ENCODE results near the gene NPAS2. TPM values are rescaled to one million over a fixed set of nuclear protein-coding genes. Genes with fewer than 3 reads are reported as not detected.

Gene NPAS2
- total and polyA plus RNA-seq, 2 donors (not counting 3 experiments of a cell fraction or from before 2014, with no cell fraction given), result 29.0 to 53.9 TPM

DNA sequence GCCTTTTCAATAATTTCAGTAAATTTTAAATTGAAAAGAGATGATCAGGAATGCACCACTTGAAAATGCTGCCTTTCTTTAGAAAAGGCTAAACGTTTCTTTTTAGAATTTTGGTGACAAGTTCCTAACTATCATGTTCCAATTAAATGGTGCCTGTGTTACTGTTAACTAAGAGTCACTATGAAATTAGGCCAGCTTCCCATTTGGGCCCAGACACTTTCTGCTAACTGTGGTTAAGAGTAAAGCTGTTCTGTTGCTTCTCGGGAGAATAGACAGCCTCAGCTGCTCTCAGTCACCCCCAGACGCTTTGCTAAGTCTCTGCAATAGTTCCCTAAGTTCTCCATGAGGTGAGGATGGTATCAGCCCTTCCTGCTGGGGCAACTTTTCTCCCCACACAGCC, 90.2 kb downstream of the NPAS2 start:
- Histone ChIP-seq H3K36me3 (ENCODE audit: control insufficient read depth in 2 of 2, extremely low read depth in 1 of 2, insufficient read depth in 2 of 2, low read length in 2 of 2) (peaks cover 3 to 12% of the 10 kb centered on the region in 2 experiments), H3K9ac (replicated peaks; ENCODE audit: extremely low read depth, insufficient read depth, low read length) (no peak overlapping the region), H2AFZ (ENCODE audit: low read depth, low read length) (no peak overlapping the region), H3K4me1 (ENCODE audit: control insufficient read depth, extremely low read depth, insufficient read depth, low read length) (peaks cover 32% of the 10 kb centered on the region), H3K4me3 (replicated peaks in 1 of 3; ENCODE audit: insufficient read depth in 1 of 3, low read depth in 1 of 3, low read length in 3 of 3) (no peak overlapping the region), H3K79me2 (ENCODE audit: control insufficient read depth, insufficient read depth, low read length) (no peaks in the 10 kb centered on the region), H3K27me3 (ENCODE audit: control insufficient read depth in 2 of 2, insufficient read depth in 2 of 2, low read length in 2 of 2) (no peaks in the 10 kb centered on the region), H4K20me1 (replicated peaks; ENCODE audit: control insufficient read depth, extremely low read depth, insufficient read depth, low read length) (no peaks in the 10 kb centered on the region), H3K9me3 (replicated peaks; ENCODE audit: control insufficient read depth, insufficient read depth, low read length) (no peaks in the 10 kb centered on the region), H3K4me2 (ENCODE audit: insufficient read depth, low read length) (no peak overlapping the region), H3K9me1 (replicated peaks; ENCODE audit: control insufficient read depth, extremely low read depth, insufficient read depth, low read length) (no peaks in the 10 kb centered on the region), H3K27ac (ENCODE audit: insufficient read depth, low read depth, low read length) (no peak overlapping the region)
- ChIA-PET POLR2A (no interaction called here), CTCF (no interaction called here)
- dilution Hi-C loops (cut with MboI; ENCODE audit: extremely low pct_ligation_motif_present, low sequenced_read_pairs), result no loop called here
- TF ChIP-seq EZH2 (IDR thresholded peaks at IDR 0.05; ENCODE audit: borderline replicate concordance, low read depth, low read length, severe bottlenecking) (no peak), JUN (IDR thresholded peaks at IDR 0.05; ENCODE audit: borderline replicate concordance, insufficient read depth, insufficient read length, low read depth) (no peak), POLR2AphosphoS5 (IDR thresholded peaks at IDR 0.05; ENCODE audit: insufficient read depth, low read depth, low read length) (no peak), FOS (IDR thresholded peaks at IDR 0.05; ENCODE audit: borderline replicate concordance, insufficient read depth, low read length) (no peak), POLR2A (IDR thresholded peaks at IDR 0.05; ENCODE audit: low read depth, low read length) (no peak), MYC (IDR thresholded peaks at IDR 0.05; ENCODE audit: low read depth, low read length) (no peak), GATA2 (IDR thresholded peaks at IDR 0.05; ENCODE audit: insufficient read depth, insufficient read length, low read depth, low read length) (no peak)
- TF ChIP-seq, protein P1, sequence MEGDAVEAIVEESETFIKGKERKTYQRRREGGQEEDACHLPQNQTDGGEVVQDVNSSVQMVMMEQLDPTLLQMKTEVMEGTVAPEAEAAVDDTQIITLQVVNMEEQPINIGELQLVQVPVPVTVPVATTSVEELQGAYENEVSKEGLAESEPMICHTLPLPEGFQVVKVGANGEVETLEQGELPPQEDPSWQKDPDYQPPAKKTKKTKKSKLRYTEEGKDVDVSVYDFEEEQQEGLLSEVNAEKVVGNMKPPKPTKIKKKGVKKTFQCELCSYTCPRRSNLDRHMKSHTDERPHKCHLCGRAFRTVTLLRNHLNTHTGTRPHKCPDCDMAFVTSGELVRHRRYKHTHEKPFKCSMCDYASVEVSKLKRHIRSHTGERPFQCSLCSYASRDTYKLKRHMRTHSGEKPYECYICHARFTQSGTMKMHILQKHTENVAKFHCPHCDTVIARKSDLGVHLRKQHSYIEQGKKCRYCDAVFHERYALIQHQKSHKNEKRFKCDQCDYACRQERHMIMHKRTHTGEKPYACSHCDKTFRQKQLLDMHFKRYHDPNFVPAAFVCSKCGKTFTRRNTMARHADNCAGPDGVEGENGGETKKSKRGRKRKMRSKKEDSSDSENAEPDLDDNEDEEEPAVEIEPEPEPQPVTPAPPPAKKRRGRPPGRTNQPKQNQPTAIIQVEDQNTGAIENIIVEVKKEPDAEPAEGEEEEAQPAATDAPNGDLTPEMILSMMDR (IDR thresholded peaks at IDR 0.05; ENCODE audit: extremely low read depth in 1 of 2, insufficient read depth in 1 of 2, low read depth in 1 of 2, low read length in 2 of 2), result no peak
- TF ChIP-seq, protein P2, sequence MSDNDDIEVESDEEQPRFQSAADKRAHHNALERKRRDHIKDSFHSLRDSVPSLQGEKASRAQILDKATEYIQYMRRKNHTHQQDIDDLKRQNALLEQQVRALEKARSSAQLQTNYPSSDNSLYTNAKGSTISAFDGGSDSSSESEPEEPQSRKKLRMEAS (IDR thresholded peaks at IDR 0.05; ENCODE audit: insufficient read depth, insufficient read length), result no peak
- intact Hi-C loops (cut with micrococcal nuclease), result no loop called here
- BruUV-seq (replicated peaks), result no TSS peak
- DNase-seq (ENCODE audit: low read depth, low spot score) (no peak), FAIRE-seq (no peak)
